ENCODE measurements around the gene TBC1D9.

TBC1D9 gene

DNA sequence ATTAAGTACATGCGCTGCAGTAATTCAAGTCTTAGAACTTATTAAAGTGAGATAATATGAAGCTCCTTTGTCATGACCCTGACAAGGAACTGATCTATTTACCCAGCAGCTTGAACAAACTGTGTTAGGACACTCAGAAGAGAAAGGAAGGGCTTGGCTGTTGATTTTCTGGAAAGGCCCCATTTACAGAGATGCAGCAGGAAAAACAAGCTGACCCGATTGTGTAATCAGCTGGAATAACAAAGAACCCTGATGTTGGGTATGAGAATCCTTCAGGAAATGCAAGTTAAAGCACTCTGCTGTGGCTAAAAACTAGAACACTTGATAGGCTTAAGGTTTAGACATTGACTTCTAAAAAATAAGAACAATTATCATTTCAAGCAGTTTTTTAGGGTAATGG lies 64.8 kb downstream of the TBC1D9 start:
- DNase-seq (ENCODE audit: low read depth in 3 of 3): no peak

DNA sequence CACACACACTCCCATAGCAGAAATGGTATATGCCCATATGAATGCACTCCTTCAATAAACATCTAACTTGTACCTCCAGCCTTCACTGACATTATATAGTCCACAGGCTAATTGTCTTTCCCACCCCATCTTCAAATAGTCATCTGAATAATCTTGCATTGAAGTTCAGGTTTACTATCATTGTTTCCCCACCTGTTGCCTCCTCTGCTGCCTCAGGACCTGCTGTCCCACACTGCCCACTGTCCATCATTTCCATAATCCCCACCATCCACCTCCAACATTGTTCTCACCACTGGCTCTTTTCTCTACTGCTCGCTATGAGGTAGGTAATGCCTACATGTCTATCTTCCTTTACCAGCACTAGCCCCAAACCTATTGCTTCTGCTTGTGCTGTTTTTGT lies 66.1 kb downstream of the TBC1D9 start:
- DNase-seq (ENCODE audit: low read depth in 3 of 3): no peak

DNA sequence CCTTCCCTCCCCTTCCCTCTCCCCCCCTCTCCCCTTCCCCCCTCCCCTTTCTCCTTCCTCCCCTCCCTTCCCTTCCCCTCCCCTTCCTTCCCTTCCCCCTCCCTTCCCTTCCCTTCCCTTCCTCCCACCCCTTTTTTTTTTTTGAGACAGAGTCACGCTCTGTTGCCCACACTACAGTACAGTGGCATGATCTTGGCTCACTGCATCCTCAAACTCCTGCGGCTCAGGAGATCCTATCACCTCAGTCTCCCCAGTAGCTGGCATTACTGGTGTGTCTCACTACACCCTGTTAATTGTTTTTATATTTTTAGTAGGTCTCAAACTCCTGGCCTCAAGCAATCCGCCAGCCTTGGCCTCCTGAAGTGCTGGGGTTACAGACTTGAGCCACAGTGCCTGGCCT lies 66.6 kb downstream of the TBC1D9 start:
- no peak for DNase-seq (ENCODE audit: low read depth in 3 of 3)

DNA sequence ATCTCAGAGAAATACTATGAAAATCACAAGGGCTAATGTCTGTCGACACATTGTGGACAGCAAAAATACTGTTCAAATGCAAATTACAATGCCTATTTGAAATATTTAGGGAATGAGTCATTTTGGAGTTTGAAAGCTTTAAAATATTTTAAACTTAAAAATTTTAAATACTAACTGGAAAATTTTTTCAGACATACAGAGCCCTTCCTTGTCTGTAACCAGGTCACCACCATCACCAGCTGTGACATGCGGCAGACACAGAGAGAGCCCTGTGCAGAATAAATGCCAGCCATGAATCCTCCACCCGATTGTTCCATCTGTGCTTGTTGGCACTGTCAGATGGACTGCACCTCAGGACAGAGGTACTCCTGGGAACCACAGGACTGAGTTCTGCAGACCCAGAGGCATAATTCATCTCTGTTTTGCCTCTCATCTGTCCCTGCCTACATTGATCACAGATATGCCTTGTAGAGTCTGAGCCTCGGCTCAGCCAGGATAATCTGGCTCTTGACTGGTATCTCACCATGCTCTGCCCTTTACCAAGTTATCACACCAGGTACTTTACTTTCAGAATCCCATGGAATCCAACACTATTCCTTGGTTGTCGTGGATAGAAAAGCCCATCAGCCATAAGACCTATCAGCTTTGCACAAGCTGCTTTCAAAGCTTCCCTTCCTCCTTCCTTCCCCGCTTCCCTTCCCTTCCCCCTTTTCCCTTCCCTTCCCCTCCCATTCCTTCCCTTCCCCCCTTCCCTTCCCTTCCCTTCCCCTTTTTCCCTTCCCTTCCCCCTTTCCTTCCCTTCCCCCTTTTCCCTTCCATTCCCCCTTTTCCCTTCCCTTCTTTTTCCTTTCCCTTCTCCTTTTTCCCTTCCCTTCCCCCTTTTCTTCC lies 67.2 kb downstream of the TBC1D9 start:
- DNase-seq (ENCODE audit: low read depth in 3 of 3): no peak

DNA sequence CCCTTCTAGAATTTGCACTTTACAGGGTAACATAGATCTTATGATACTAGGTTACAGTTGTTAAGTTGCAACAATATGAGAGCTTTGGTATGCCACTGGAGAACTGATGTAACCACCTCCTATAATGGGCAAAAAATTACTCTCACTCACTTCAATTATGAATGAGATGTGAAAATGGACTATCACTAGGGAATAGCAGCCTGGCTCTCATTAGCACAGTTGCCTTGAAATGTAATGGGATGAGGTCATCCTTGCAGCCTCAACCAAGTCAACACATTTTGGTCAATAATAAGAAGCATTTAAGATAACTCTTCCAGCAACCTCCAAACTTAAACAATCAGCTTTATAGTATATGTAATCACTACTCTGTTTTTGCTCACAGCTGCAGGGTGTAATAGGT lies 69.4 kb downstream of the TBC1D9 start:
- no peak for DNase-seq (ENCODE audit: low read depth in 3 of 3)

DNA sequence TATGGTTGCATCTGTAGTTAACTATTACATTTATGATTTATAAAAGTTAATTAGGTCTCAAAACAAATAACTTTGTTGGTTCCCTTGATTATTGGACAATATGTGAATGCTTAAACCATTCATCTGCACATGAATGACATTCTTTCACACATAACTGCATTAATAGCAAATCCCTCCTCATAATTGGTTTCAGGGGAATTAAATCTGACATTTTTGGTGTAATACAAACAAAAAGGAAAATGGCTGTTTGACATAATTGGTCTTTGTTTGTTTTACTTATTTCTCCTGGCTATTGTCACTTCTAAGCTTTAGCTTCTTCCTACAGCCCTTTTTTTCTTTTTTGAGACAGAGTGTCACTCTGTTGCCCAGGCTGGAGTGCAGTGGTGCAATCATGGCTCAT lies 71.9 kb downstream of the TBC1D9 start:
- DNase-seq (ENCODE audit: low read depth in 3 of 3): no peak

DNA sequence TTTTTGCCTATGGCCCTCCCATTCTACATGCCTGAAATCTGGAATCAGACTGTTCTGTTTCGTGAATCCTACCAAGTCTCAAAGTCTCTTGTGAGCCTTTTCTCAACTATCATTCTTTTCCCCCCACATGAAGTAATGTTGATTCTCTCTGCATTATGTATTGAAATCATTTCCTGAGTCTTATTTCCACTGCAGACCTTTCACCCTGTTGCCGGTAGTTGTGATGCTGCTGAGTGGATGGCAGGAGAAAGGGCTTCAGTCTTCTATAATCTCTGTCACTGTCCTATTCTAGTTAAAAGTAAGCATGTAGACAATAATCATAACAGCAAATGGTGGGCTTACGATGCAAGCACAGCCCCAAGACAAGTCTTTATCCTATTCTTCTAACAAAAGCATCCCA lies 75.0 kb downstream of the TBC1D9 start:
- DNase-seq (ENCODE audit: low read depth in 3 of 3): no peak

DNA sequence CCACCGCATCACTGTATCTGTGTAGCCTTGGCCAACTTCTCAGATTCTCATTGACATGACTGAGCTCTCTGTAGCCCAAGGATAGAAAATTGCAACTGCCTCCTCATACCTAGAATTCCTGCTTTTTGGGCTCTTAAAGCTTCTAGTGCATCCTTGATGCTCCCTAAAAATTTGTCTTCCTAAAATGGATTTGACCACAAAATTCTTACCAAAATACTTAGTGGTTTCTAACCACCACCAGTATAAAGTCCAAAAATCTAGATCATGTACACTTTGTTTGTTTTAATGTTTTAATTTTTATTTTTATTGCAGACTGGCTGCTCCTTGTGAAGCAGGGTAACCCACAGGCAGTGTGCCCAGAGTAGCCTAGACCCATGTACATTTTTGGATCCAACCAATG lies 75.5 kb downstream of the TBC1D9 start:
- DNase-seq (ENCODE audit: low read depth in 3 of 3): no peak

DNA sequence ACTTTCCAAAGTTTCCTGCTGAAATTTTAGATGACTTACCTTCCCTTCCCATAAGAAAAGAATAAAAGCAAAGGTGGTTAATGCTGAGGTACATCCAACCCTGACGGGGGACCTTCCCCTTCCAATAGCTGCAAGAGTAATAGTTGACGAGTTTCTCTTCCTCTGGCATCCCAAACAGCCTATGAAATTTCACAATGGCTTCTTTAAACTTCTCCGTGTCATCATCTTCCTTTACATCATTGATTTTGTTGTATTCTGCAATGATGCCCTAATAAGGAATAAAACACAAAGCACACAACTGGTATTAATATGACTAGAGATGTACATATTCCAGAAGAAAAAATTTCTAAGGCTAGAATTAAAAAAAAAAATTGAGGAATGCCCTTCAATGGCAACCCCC lies 76.6 kb downstream of the TBC1D9 start:
- DNase-seq (ENCODE audit: low read depth in 3 of 3): no peak

DNA sequence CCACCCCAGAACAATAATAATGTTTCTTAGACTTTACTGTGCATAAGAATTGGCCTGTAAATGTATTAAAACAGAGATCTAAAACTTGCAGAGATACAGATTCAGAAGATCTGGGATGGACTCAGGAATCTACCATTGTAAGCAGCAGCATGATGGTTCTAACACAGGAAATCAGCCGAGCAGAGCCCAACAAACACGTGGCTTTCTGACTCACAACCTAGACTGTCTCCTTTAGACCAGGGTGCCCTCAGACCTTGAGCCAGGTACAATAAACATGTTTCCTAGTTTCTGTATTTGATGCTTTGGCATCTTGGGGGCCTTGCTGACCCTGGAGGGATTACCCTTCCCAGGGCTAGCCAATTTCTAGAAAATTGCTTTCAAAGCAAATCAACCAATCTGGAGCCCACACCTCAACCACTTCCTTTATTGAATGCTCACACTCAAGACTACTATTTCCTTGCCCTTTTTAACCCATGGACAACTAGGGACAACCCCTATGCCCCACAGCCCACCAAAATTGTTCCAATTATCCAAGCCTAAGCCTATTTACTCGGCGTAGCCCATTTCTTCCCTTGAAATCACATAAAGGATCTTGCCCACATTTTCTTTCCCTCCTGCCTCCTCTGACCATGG lies 80.5 kb downstream of the TBC1D9 start:
- no peak for DNase-seq (ENCODE audit: low read depth in 3 of 3)

DNA sequence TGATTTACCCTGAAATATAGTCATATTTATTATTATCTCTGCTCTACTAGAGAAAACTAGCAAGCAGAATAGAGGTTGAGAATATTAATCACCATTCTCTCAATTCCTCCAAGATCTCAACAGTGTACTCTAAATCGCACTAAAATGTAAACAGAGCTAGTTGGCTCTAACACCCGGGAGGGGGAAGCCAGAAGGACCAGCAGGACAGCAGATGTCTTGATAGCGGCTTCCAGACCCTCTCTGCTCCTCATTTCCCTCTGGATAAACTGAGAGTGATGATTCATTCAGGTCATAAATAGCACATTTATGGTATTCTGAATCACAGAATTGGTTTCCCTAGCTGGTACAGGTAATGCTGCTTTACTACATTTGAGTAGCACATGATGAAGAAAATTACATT lies 82.5 kb downstream of the TBC1D9 start:
- no peak for DNase-seq (ENCODE audit: low read depth in 3 of 3)

DNA sequence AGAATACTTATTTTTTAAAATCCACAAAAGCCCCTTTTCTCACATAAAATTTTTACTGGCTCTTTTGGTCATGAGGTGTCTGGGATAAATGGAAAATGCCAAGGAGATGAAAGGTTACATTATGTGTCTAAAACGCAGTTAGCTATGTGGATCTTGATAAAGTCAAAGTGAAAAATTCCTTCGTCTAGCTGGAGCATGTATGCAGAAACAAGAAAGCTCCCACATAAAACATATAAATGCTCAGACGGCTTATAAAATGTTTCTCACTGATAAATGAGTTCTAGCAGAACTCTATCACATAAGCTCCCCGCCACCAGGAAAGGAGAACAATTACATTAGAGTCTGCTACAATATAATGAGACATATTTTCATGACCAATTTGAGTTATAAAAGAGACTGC lies 83.8 kb downstream of the TBC1D9 start:
- no peak for DNase-seq (ENCODE audit: low read depth in 3 of 3)

DNA sequence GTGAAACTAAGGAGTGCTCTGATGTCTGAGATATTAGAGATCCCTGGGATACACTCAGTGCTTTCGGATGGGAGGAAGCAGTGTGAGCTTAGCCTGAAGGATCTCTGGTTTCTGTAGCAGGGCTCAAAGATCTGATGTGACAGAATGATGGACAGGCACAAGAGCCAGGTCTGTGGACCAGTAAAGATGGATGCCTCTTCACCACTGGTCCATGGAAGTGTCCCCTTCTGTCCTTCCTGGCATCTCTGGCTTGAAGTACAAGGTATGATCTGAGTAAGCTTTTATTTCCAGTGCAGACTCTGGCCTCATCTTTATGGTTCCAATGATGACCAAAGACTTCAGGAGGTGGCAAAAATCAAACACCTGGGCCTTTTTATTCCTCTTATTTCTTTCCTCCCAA lies 88.1 kb downstream of the TBC1D9 start:
- no peak for DNase-seq (ENCODE audit: low read depth in 3 of 3)

DNA sequence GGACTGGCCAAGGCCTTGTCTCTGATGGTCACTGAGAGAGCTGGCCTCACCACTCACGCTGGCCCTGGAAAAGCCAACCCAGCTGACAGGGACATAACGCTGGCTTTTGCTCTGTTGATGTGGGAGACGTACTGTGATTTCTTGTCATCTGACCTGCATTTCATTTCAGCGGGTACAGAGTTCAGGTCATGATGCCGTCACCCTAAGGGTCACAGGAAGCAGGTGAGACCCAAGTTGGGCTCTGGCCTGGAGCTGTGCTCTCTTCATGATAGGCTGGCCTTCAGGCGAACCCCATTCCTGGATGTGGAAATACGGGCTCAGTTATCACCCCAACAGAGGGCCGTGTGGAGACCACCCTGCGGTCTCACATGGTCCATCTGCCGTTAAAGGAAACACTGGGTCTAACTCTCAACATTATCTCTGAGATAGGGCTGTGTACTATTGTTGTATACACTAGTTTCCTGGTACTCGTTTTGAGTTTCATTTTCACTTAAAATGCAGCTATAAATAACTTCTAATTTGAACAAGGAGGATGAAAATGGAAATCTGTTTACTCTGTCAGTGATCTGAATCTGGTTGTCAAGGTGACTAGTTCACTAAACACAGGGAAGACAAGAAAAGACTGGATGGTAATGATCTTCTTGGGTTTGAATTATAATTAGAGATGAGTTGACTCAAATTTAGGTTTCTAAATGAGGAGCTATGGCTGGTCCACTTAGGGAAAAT lies 89.1 kb downstream of the TBC1D9 start:
- DNase-seq (ENCODE audit: low read depth in 3 of 3): no peak

DNA sequence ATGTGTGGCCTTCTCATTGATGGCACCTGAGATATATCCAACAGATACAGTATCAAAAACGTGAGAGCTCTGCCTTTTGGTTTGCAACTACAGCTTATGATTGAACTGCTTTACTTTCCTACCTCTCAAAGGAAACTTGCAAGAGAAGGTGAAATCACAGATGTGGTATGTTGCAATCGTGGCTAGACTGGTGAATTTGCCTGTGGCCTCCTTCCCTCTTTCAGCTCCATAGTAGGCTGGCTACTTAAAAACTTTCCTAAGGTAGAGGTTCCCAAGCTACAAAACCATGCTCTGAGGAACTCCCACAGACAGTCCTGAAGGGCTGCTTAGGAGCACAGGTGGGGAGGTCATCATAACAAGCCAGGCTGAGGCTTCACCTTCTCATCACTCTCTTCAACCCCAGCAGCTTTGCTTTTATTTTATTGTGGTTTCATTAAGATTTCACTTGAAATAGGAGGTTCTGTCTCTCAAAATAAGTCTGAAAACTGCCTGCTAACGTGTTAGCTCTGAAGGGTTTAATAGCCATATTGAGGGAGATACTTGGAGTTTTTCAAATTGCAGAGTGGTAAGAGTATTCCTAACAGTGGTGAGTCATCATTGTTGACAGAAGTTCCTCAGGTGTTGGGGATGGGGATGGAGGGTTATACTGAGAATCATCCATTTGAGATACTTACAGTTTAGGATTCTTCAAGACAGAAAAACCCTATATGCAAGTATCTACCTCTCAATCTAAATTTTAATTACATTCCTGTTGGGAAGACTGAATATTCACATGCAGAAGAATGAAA lies 93.9 kb downstream of the TBC1D9 start:
- no peak for DNase-seq (ENCODE audit: low read depth in 3 of 3)

DNA sequence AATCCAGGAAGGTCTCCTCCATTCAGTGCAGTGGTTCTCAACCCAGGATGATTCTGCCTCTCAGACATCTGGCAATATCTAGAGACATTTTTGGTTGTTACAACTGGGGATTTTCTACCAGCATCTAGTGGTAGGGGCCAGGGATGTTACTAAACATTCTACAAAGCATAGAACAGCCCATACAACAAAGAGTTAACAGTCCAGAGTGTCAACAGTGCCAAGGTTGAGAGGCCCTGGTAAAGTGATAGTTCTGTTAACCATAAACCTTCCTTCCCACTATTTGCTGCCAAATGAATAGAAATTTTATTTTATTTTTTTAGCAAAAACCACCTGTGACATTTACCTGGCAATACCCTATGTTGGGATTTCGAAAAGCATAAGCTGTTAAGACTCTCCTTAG lies 94.6 kb downstream of the TBC1D9 start:
- no peak for DNase-seq (ENCODE audit: low read depth in 3 of 3)

DNA sequence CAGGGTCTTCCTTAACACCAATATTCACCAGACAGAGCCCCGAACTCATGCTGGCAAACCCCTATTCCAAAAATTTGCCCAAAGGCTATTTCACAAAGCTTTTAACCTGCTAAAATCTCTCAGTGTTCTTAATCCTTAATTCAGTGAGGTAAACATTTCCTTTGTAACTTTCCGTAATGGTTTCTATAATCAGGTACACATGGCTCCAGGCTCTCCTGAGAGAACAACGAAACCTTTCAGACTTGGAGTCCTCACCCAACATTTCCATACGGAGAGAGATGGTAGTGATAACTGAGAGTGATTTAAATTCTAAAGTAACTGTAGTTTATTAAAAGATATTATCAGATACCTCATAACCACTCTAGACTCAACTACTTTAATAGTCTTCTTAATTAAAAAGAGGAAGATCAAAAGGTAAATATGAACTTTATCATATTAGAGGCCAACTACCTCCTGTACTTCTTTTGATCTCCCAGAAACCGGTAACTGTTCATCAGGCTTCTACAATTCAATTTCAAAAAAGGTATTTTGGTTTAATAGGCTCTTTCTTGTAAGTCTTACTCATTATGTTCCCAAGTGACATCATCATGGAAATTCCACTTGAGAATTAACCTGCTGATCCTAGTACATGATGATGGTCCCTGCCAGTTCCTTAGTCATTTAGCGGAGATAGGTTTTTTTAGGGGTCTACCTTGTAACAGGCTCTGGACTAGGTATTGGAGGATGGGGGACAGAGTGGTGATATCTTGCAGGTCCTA lies 96.1 kb downstream of the TBC1D9 start:
- DNase-seq (ENCODE audit: low read depth in 3 of 3): no peak

DNA sequence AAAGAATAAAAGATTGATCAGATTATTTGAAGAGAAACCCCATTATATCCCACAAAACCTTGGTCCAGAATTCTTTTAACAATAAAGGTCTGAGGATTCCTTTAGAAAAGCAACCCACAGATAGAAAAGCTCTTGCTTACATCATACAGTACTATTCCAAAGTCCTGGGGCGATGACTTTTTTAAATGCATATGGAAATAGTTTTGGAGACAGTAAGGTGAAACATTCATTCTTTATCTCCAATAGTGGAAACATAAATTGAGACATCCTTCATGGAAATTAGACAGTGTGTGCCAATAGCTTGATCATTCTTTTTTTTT lies 101.7 kb downstream of the TBC1D9 start:
- DNase-seq (ENCODE audit: low read depth in 3 of 3): no peak

DNA sequence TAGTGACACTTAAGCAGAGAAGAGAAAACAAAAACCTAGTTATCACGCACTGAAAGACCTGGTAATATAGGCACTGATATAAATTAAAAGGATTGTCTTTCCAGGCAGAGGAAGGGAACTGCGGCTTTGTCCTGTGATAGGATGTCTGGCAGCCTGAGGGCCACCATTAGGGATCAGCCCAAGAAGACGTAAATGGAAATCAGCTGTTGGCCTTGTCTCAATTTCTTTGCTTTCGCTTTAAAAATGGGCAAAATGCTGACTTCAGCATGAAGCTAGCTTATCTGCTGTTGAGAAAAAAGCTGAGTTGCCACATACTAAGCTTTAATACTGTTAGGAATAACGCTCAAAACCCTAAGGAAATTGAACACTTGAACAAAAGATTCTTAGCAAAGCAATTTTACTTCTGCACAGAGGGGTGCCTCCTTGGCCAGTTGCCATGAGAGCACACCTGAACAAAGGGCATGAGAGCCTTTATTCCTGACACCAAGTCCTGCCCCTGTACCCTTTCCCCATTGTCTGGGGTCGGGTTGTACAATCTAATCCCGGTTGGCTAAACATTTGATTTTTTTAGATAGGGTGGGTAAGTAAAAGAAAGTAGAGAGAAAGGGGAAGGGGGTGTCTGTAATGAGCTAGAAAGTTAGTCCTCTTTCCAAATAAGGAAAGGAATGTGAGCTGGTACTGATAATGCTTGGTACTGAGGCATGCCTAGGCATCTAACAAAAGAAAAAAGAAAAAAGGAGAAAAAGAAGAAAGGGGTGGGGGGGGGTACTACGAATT lies 102.3 kb downstream of the TBC1D9 start:
- no peak for DNase-seq (ENCODE audit: low read depth in 3 of 3)

DNA sequence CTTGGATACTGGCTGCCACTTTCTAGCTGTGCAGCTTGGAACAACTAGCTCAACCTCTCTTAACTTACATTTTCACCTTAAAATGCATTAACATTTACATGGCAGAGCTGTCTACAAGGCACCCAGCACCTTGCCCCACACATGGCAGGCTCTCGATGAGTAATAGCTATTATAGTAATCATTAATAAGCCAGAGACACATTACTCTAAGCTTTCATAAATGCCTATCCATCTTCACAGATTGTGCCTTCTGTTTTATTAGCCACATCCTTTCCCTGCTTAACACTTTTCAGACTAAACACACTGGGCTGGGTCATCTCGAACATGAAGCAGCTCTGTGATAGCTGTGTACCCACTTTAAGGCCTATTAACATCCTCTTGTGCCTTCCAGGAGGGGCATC lies 103.6 kb downstream of the TBC1D9 start:
- DNase-seq (ENCODE audit: low read depth in 3 of 3): no peak

Data from stimulated activated CD4-positive, alpha-beta T cell treated with anti-CD3 and anti-CD28 coated beads, TNF-alpha, amount 100 ng/mL, for 4 hours (primary cell).